Keratinocyte (primary cell): ENCODE data around the gene MED25.

Source experiments
- EZH2 ChIP-seq: IDR thresholded peaks from one replicate; pipeline ENCODE4 v1.6.1; 2012; ENCODE audit warnings: inconsistent platforms, mild to moderate bottlenecking, low read length, moderate library complexity
- TF ChIP-seq, protein P1 (sequence below), 3 experiments: IDR thresholded peaks in 1 of 3; conservative IDR thresholded peaks in 1 of 3; optimal IDR thresholded peaks in 1 of 3; 2 replicates in 2 of 3; 3 replicates in 1 of 3; pipeline versions ENCODE3 to v1.5.1; 2011; ENCODE audit warnings: low read length in 3 of 3, mild to moderate bottlenecking in 3 of 3, moderate library complexity in 2 of 3, control low read depth in 1 of 3, inconsistent platforms in 1 of 3; ENCODE audit not compliant: insufficient read depth in 2 of 3; ENCODE audit errors: extremely low read depth in 1 of 3

DNA sequence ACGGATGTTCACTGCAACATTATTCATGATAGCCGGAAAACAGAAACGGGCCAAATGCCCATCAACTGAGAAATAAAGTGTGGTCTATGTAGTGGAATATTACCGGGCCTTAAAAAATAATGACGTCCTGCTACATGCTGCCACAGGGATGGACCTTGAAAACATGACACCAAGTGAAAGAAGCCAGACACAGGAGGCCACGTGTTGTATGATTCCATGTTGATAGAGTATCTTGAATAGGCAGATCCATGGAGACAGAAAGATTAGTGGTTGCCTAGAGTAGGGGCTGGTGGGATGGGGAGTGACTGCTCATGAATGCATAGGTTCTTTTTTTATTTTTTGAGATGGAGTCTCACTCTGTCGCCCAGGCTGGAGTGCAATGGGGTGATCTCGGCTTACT lies 47.6 kb upstream of the MED25 start:
- TF ChIP-seq, protein P1, sequence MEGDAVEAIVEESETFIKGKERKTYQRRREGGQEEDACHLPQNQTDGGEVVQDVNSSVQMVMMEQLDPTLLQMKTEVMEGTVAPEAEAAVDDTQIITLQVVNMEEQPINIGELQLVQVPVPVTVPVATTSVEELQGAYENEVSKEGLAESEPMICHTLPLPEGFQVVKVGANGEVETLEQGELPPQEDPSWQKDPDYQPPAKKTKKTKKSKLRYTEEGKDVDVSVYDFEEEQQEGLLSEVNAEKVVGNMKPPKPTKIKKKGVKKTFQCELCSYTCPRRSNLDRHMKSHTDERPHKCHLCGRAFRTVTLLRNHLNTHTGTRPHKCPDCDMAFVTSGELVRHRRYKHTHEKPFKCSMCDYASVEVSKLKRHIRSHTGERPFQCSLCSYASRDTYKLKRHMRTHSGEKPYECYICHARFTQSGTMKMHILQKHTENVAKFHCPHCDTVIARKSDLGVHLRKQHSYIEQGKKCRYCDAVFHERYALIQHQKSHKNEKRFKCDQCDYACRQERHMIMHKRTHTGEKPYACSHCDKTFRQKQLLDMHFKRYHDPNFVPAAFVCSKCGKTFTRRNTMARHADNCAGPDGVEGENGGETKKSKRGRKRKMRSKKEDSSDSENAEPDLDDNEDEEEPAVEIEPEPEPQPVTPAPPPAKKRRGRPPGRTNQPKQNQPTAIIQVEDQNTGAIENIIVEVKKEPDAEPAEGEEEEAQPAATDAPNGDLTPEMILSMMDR (optimal IDR thresholded peaks at IDR 0.05 in 1 of 3, IDR thresholded peaks at IDR 0.05 in 1 of 3, conservative IDR thresholded peaks at IDR 0.05 in 1 of 3; ENCODE audit: extremely low read depth in 1 of 3, insufficient read depth in 2 of 3, low read length in 3 of 3): no peak
- no peak for TF ChIP-seq EZH2
